AG04450 (cell line): ENCODE data around the gene KIF3C. TPM values are rescaled to one million over a fixed set of nuclear protein-coding genes. Genes with fewer than 3 reads are reported as not detected.

ENCODE experiments used
- CTCF ChIA-PET: fragments of 300-600, 350-600 bp; formaldehyde crosslinking; extraction: SDS; loops from one replicate; lab custom pipeline; 2022; ENCODE audit warnings: antibody characterized with exemption, inconsistent platforms; lab: Charles Lee
- POLR2A ChIA-PET: fragments of 350-600 bp; formaldehyde crosslinking; extraction: SDS; loops from one replicate; lab custom pipeline; 2021; ENCODE audit warnings: antibody characterized with exemption, inconsistent platforms; lab: Yijun Ruan, JAX
- DNase-seq: peaks from one replicate; pipeline ENCODE4 v3.0.0-alpha.2; 2011; ENCODE audit warnings: low read depth, low spot score
- H3K27ac ChIP-seq: one replicate; pipeline ENCODE4 v1.5.1; 2012; ENCODE audit warnings: low read depth, low read length, control low read depth
- H3K27me3 ChIP-seq: one replicate; pipeline ENCODE4 v1.6.0; 2012; ENCODE audit warnings: low read length; ENCODE audit not compliant: control insufficient read depth, insufficient read depth
- H3K4me3 ChIP-seq: 2 replicates; pipeline ENCODE4 v1.5.1; 2011; ENCODE audit warnings: mild to moderate bottlenecking, low read depth, low read length, control low read depth
- H3K9me3 ChIP-seq: 2 replicates; pipeline ENCODE4 v1.5.1; 2012; ENCODE audit warnings: low read length; ENCODE audit not compliant: control insufficient read depth, insufficient read depth
- CTCF ChIP-seq: IDR thresholded peaks from 2 replicates; pipeline ENCODE4 v1.5.1; 2011; ENCODE audit warnings: low read depth, low read length, control low read depth, inconsistent platforms
- polyA plus RNA-seq: library from polyadenylated mRNA; depleted of rRNA; stranded (reverse); fragments of >200 nt; gene quantifications from 2 replicates; pipeline ENCODE4 v1.2.3, GENCODE V29; 2011

KIF3C gene
- polyA plus RNA-seq, 1 experiment, result 8.0 TPM

GRCh38 chr2:26008851-26009566 is 26.7 kb upstream of the KIF3C start:
- Histone ChIP-seq H3K9me3 (no peaks in the 10 kb centered on the region), H3K4me3 (no peak overlapping the region), H3K27ac (peak overlapping the region; percentile 47), H3K27me3 (no peaks in the 10 kb centered on the region)
- TF ChIP-seq CTCF, result no peak
- CTCF ChIA-PET, result interaction anchor here (0.6 kb wide), 1 partner anchor 15 kb away, joined by 3 read pairs; no protein-coding TSS in a partner anchor
- peak; percentile 30 for DNase-seq
- POLR2A ChIA-PET, result interaction anchor here (1.0 kb wide), 1 partner anchor 130 kb away, joined by 3 read pairs; the partner anchor contains the start of gene ASXL2

GRCh38 chr2:26008095-26008494 is 25.8 kb upstream of the KIF3C start:
- H3K27me3 ChIP-seq, result no peaks in the 10 kb centered on the region
- H3K27ac ChIP-seq, result no peak overlapping the region
- no peak for TF ChIP-seq CTCF
- ChIA-PET POLR2A (no interaction called here), CTCF (no interaction called here)
- H3K9me3 ChIP-seq, result no peaks in the 10 kb centered on the region
- no peak for DNase-seq
- no peak overlapping the region for H3K4me3 ChIP-seq

GRCh38 chr2:26002632-26003310 is 20.5 kb upstream of the KIF3C start:
- H3K27ac ChIP-seq, result no peak overlapping the region
- no peaks in the 10 kb centered on the region for H3K9me3 ChIP-seq
- no peak overlapping the region for H3K4me3 ChIP-seq
- POLR2A ChIA-PET, result interaction anchor here (0.6 kb wide), 1 partner anchor 51 kb away, joined by 3 read pairs; no protein-coding TSS in a partner anchor
- no peaks in the 10 kb centered on the region for H3K27me3 ChIP-seq
- no peak for DNase-seq
- CTCF ChIA-PET, result no interaction called here
- no peak for TF ChIP-seq CTCF

GRCh38 chr2:26001743-26002351 is 19.6 kb upstream of the KIF3C start:
- H3K4me3 ChIP-seq, result no peak overlapping the region
- no peak for TF ChIP-seq CTCF
- ChIA-PET CTCF (no interaction called here), POLR2A (no interaction called here)
- no peaks in the 10 kb centered on the region for H3K27me3 ChIP-seq
- DNase-seq, result no peak
- H3K9me3 ChIP-seq, result no peaks in the 10 kb centered on the region
- no peak overlapping the region for H3K27ac ChIP-seq
